HepG2 (cell line): Measurements from ENCODE around the gene EMC1. TPM values are rescaled to one million over a fixed set of nuclear protein-coding genes. Genes with fewer than 3 reads are reported as not detected.

Experiments used
- polyA plus RNA-seq, 8 experiments: library from polyadenylated mRNA; depleted of rRNA in 3 of 8; stranded (reverse) in 7 of 8; unstranded in 1 of 8; fragments of >200 nt; fragmentation: Illumina TruSeq in 4 of 8; extraction: Trizol in 4 of 8; gene quantifications; 2 replicates each; pipeline versions ENCODE4 v1.2.1 to v1.2.3, GENCODE V29; 2011 to 2016; ENCODE audit warnings: low read depth in 4 of 8, missing spikeins in 1 of 8, mixed read lengths in 1 of 8; ENCODE audit not compliant: insufficient read depth in 1 of 8
- total RNA-seq, 5 experiments: library from RNA; depleted of rRNA; stranded (reverse); fragments of >200 nt; fragmentation: Illumina TruSeq; extraction: Trizol; gene quantifications; 2 replicates each; pipeline ENCODE4 v1.2.3, GENCODE V29; 2016; ENCODE audit warnings: low read depth in 1 of 5

EMC1 gene
- total and polyA plus RNA-seq, 2 of the 13 experiments (the other 11 are each of a cell fraction or from before 2014, with no cell fraction given): 38.0 to 61.3 TPM

Other genes starting within 250 kb of the EMC1 start
- gene UBR4, start 41.3 kb downstream of the EMC1 start, total RNA-seq (2016; rRNA removed; fragmentation: Illumina TruSeq; extraction: Trizol): 59.1 and 66.2 TPM in 2 replicates
- 106 and 137 TPM in 2 replicates for gene UBR4, start 41.3 kb downstream of the EMC1 start, polyA plus RNA-seq (2011; rRNA removed)
- gene MRTO4, start 281 bp upstream of the EMC1 start, total RNA-seq (2016; rRNA removed; fragmentation: Illumina TruSeq; extraction: Trizol): 59.2 and 63.3 TPM in 2 replicates
- 26.9 and 28.1 TPM in 2 replicates for gene MRTO4, start 281 bp upstream of the EMC1 start, polyA plus RNA-seq (2011; rRNA removed)
- gene AKR7A3, start 37.2 kb upstream of the EMC1 start, total RNA-seq (2016; rRNA removed; fragmentation: Illumina TruSeq; extraction: Trizol): 0.15 and 1.00 TPM in 2 replicates
- 0.58 and 1.0 TPM in 2 replicates for gene AKR7A3, start 37.2 kb upstream of the EMC1 start, polyA plus RNA-seq (2011; rRNA removed)
- 75.6 and 91.8 TPM in 2 replicates for gene AKR7A2, start 60.6 kb upstream of the EMC1 start, total RNA-seq (2016; rRNA removed; fragmentation: Illumina TruSeq; extraction: Trizol)
- gene AKR7A2, start 60.6 kb upstream of the EMC1 start, polyA plus RNA-seq (2011; rRNA removed): 40.8 and 45.2 TPM in 2 replicates
- gene SLC66A1, start 60.8 kb upstream of the EMC1 start, total RNA-seq (2016; rRNA removed; fragmentation: Illumina TruSeq; extraction: Trizol): 8.5 and 18.9 TPM in 2 replicates
- 15.4 and 24.4 TPM in 2 replicates for gene SLC66A1, start 60.8 kb upstream of the EMC1 start, polyA plus RNA-seq (2011; rRNA removed)
- gene CAPZB, start 234.0 kb upstream of the EMC1 start, total RNA-seq (2016; rRNA removed; fragmentation: Illumina TruSeq; extraction: Trizol): 58.9 and 84.1 TPM in 2 replicates
- gene CAPZB, start 234.0 kb upstream of the EMC1 start, polyA plus RNA-seq (2011; rRNA removed): 68.8 and 76.9 TPM in 2 replicates